ENCODE data around the gene MRPL53.
A peak's percentile ranks its signal among the peaks of the same experiment; 100 is the strongest.

DNA sequence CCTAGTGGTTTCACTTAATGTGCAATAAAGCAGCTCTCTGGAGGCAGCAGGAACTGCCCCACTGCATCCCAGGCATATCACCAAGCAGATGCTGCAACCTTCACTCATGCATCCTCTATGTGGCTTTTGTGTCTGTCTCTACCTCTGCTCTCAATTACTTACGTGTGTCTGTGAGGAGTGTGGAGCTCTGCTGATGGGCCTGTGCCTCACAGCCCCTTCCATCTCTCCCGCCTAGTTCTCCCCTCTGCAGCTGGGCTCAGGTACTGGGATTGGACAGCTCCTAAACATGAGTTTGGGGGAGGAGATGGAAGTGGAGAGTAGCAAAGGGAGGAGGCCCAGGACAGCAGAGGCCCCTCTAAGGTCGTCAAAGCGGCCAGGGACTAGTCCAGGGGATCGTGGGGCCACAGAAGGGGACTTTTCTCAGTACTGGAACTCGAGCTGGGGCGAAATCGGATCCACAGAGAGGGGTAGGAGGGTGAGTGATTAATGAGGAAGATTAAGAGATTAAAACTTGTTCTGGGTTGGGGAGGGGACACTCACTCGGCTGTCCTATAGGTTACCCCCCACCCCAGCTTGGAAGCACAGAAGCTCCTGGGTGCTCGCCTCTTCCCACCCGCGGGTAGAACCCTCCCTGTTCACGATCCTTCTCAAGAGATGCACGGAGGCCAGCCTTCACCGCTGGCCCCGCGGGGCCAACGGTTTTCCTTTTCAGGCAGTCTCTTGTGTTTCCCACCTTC is 29.0 kb upstream of the MRPL53 start:
- TF ChIP-seq POLR2AphosphoS5 (IDR thresholded peaks at IDR 0.05; ENCODE audit: low read depth, low read length) (no peak), TAF1 (IDR thresholded peaks at IDR 0.05; ENCODE audit: borderline replicate concordance, insufficient read depth, low read length) (no peak), SIN3A (IDR thresholded peaks at IDR 0.05; ENCODE audit: borderline replicate concordance, insufficient read depth, low read length) (no peak), FOXP2 (optimal IDR thresholded peaks at IDR 0.05; ENCODE audit: borderline replicate concordance, extremely low read depth, extremely low read length, insufficient read depth) (no peak)
- TF ChIP-seq, protein P1, sequence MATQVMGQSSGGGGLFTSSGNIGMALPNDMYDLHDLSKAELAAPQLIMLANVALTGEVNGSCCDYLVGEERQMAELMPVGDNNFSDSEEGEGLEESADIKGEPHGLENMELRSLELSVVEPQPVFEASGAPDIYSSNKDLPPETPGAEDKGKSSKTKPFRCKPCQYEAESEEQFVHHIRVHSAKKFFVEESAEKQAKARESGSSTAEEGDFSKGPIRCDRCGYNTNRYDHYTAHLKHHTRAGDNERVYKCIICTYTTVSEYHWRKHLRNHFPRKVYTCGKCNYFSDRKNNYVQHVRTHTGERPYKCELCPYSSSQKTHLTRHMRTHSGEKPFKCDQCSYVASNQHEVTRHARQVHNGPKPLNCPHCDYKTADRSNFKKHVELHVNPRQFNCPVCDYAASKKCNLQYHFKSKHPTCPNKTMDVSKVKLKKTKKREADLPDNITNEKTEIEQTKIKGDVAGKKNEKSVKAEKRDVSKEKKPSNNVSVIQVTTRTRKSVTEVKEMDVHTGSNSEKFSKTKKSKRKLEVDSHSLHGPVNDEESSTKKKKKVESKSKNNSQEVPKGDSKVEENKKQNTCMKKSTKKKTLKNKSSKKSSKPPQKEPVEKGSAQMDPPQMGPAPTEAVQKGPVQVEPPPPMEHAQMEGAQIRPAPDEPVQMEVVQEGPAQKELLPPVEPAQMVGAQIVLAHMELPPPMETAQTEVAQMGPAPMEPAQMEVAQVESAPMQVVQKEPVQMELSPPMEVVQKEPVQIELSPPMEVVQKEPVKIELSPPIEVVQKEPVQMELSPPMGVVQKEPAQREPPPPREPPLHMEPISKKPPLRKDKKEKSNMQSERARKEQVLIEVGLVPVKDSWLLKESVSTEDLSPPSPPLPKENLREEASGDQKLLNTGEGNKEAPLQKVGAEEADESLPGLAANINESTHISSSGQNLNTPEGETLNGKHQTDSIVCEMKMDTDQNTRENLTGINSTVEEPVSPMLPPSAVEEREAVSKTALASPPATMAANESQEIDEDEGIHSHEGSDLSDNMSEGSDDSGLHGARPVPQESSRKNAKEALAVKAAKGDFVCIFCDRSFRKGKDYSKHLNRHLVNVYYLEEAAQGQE (IDR thresholded peaks at IDR 0.05; ENCODE audit: insufficient read depth in 1 of 2, low read depth in 2 of 2, low read length in 2 of 2), result peak; percentile 18 to 75; a peak in 2 of 4 replicates
